ENCODE data around the gene DLD.

DLD gene

DNA sequence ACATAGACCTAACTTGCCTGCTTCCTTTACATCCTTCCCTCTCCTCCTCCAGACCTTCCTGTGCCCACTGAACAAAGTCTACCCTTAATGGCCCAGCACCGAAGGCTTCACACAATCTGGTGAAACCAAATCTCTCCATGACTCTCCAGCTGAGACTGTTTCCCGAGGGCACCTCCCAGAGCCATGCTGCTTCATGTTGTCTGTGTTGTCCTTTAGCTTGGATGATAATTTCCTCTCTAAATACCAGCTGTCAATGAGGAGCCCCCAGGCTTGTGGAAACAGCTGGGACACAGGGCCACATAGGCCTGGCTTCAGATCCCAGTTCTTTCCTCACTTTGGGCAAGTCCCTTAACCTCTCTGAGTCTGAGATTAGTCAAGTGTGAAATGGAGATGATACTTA is 54.3 kb downstream of the DLD start:
- TF ChIP-seq, protein P1, sequence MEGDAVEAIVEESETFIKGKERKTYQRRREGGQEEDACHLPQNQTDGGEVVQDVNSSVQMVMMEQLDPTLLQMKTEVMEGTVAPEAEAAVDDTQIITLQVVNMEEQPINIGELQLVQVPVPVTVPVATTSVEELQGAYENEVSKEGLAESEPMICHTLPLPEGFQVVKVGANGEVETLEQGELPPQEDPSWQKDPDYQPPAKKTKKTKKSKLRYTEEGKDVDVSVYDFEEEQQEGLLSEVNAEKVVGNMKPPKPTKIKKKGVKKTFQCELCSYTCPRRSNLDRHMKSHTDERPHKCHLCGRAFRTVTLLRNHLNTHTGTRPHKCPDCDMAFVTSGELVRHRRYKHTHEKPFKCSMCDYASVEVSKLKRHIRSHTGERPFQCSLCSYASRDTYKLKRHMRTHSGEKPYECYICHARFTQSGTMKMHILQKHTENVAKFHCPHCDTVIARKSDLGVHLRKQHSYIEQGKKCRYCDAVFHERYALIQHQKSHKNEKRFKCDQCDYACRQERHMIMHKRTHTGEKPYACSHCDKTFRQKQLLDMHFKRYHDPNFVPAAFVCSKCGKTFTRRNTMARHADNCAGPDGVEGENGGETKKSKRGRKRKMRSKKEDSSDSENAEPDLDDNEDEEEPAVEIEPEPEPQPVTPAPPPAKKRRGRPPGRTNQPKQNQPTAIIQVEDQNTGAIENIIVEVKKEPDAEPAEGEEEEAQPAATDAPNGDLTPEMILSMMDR (IDR thresholded peaks at IDR 0.05; ENCODE audit: insufficient read depth, low read depth, low read length, missing control alignments), result no peak
- DNase-seq (ENCODE audit: low read depth), result no peak
- no peak overlapping the region for H3K4me3 ChIP-seq (ENCODE audit: low read depth, low read length)

DNA sequence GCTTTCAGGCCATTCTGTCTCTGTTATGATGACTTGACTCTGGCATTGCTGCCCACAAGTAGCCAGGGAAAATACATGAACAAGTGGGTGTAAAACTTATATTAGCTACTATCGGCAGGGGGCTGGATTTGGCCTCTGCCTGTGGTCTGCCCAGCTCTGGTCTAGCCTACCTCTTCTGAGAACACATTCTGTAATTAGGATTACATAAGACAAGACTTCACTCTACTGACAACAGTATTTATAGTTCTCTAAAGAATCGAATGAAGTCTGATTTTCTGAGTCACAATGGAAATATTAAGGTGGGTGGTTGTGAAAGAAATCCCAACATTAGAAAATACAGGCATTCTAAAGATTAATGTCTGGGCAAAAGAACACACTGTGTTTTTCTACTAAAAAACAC is 55.5 kb downstream of the DLD start:
- TF ChIP-seq, protein P1 (IDR thresholded peaks at IDR 0.05; ENCODE audit: insufficient read depth, low read depth, low read length, missing control alignments), result no peak
- no peak for DNase-seq (ENCODE audit: low read depth)
- no peak overlapping the region for H3K4me3 ChIP-seq (ENCODE audit: low read depth, low read length)

DNA sequence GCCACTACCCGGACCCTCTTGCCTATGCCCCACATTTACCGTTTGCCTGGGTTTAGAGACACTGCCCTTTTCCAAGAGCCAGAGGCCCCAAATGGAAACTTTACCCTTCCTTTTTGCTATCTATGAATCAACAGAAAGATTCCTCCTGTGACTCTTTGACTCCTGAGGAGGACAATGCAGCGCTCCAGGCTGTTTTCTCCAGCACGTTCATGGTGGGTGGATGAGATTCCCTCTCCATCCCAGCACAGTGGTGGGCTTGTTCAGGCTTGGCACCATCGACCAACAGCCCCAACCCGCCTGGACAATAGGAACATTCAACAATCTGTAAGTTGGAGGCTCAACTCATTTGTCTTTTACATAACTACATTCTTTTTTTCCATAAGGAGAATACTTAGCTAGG is 55.9 kb downstream of the DLD start:
- no peak for DNase-seq (ENCODE audit: low read depth)
- H3K4me3 ChIP-seq (ENCODE audit: low read depth, low read length), result no peak overlapping the region
- TF ChIP-seq, protein P1 (IDR thresholded peaks at IDR 0.05; ENCODE audit: insufficient read depth, low read depth, low read length, missing control alignments), result no peak

DNA sequence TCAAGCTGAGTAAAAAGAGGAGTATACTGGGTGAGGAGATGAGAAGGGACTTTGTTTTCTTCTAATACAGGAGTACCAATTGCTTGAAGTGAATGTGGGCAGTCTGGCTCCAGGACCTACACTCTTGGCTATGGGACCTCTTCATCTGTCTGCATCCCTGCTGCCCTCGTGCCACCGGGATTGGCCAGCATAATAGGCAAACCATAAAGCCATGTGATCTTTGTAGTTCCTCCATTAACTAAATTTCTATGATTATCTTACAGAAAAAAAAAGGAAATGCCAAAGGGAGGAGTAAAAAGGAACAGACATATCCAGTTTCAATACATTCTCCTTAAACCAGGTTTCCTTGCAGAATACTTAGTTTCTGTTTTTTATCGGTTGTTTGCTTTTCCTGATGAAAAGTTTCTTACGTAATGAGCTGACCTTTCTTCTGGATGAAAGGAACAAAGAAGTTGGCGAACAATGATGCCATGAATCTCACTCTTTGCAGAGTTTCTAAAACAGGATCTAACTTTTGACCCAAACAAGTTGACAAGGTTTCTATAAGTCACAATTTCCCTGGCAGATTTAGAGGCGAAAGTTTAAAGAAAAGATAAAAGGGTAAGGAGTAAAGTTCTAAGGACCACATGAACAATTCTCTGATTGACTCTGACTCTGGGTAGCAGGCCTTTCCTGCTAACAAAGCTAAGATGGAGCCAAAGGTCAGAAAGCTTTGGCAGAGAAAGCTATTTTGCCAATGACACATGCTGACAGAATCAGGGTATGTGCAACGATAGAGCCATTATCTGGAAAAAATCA is 57.9 kb downstream of the DLD start:
- H3K4me3 ChIP-seq (ENCODE audit: low read depth, low read length), result no peak overlapping the region
- DNase-seq (ENCODE audit: low read depth), result no peak
- TF ChIP-seq, protein P1 (IDR thresholded peaks at IDR 0.05; ENCODE audit: insufficient read depth, low read depth, low read length, missing control alignments), result no peak

DNA sequence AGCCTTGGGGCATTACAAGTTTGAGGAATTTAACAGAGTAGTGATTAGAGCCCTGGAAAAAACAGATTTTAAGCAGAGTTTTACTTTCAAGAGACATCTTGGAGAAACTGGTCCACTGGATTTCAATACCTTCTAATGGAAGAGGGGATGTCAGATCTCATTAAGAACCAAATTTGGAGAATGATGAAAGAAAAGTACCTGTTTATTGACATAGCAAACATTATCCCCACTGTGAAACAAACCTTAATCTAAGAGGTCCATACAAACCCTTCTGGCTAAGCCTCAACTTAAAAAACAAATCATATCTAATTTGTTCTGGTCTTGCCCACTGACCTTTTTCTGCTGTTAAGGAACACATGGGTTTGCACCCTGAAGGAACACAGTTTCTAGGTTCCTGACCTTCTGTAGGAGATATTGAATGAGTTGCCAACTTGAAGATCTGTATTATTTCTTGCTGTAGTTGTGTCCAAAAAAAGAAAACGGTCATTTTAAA is 58.5 kb downstream of the DLD start:
- TF ChIP-seq, protein P1 (IDR thresholded peaks at IDR 0.05; ENCODE audit: insufficient read depth, low read depth, low read length, missing control alignments), result no peak
- H3K4me3 ChIP-seq (ENCODE audit: low read depth, low read length), result no peak overlapping the region
- no peak for DNase-seq (ENCODE audit: low read depth)

DNA sequence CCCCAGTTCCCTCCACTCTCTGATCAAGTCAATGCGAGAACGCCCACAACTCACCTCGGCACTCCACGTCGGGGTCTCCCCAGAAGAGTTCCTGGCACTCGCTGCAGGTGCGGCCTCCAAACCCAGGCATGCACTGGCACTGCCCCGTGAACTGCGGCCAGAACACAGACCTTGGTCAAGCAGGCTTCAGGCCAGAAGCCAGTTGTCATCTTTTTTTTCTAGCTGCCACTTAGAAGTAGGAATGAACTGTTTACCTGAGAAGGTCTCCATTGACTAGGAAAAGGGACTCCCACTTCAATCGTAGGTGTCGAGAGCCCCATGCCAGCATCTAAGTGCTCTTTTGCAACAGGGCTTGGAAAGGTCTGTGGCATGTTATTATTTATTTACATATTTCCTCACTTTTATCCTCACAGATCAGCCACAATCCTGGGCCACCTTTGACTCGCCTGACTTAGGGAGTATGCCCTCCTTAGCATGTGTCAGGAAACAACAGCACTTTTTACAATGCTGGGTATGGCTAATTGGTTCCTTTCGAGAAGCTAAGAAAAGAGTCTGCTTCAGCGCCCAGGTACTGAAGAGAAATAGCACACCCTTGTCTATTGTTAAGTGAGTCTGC is 60.3 kb downstream of the DLD start:
- TF ChIP-seq, protein P1 (IDR thresholded peaks at IDR 0.05; ENCODE audit: insufficient read depth, low read depth, low read length, missing control alignments), result no peak

More for the DNA sequence above, 60.3 kb downstream of the DLD start:
- H3K4me3 ChIP-seq (ENCODE audit: low read depth, low read length), result no peak overlapping the region
- no peak for DNase-seq (ENCODE audit: low read depth)

All from GM12865 (cell line).